ENCODE measurements around the gene CACNA2D1.
A peak's percentile ranks its signal among the peaks of the same experiment; 100 is the strongest.

The CACNA2D1 gene

DNA sequence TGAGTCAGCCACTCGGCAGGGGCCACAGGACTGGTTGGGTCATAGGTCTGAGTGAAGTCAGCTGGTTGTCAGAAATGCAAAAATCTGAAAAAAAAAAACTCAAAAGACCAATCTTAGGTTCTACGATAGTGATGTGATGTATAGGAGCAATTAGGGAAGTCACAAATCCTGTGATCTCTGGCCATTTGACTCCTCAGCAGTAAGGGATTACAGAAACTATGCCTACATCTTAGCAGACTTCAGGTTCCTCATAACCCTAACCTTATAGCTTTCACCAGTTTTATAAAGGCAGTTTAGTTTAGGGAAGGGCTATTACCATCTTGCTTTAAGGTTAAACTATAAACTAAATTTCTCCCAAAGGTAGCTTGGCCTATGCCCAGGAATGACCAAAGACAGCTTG, 510.6 kb downstream of the CACNA2D1 start (continued):
- TF ChIP-seq ESRRG (CRISPR knock-in tag; IDR thresholded peaks at IDR 0.05) (no peak), ZFP3 (CRISPR knock-in tag; IDR thresholded peaks at IDR 0.05) (no peak), ZNF70 (CRISPR knock-in tag; IDR thresholded peaks at IDR 0.05) (no peak), RARB (CRISPR knock-in tag; IDR thresholded peaks at IDR 0.05) (no peak)
- TF ChIP-seq, protein P1, sequence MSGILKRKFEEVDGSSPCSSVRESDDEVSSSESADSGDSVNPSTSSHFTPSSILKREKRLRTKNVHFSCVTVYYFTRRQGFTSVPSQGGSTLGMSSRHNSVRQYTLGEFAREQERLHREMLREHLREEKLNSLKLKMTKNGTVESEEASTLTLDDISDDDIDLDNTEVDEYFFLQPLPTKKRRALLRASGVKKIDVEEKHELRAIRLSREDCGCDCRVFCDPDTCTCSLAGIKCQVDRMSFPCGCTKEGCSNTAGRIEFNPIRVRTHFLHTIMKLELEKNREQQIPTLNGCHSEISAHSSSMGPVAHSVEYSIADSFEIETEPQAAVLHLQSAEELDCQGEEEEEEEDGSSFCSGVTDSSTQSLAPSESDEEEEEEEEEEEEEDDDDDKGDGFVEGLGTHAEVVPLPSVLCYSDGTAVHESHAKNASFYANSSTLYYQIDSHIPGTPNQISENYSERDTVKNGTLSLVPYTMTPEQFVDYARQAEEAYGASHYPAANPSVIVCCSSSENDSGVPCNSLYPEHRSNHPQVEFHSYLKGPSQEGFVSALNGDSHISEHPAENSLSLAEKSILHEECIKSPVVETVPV (CRISPR knock-in tag; IDR thresholded peaks at IDR 0.05), result no peak

- TF ChIP-seq POU6F1 (CRISPR knock-in tag; IDR thresholded peaks at IDR 0.05; ENCODE audit: borderline replicate concordance, low read depth), result no peak
- no peak for TF ChIP-seq PPARA (CRISPR knock-in tag; IDR thresholded peaks at IDR 0.05; ENCODE audit: borderline replicate concordance)
- TF ChIP-seq ZFP3 (CRISPR knock-in tag; IDR thresholded peaks at IDR 0.05), result no peak
- no peak for TF ChIP-seq ISL1 (CRISPR knock-in tag; IDR thresholded peaks at IDR 0.05)
- no peak for TF ChIP-seq ARNTL (CRISPR knock-in tag; IDR thresholded peaks at IDR 0.05; ENCODE audit: borderline replicate concordance, low read depth)
- no peak for TF ChIP-seq RARB (CRISPR knock-in tag; IDR thresholded peaks at IDR 0.05)
- TF ChIP-seq ZNF70 (CRISPR knock-in tag; IDR thresholded peaks at IDR 0.05), result no peak
- no peak for TF ChIP-seq ZC3H10 (CRISPR knock-in tag; IDR thresholded peaks at IDR 0.05)
- TF ChIP-seq, protein P2, sequence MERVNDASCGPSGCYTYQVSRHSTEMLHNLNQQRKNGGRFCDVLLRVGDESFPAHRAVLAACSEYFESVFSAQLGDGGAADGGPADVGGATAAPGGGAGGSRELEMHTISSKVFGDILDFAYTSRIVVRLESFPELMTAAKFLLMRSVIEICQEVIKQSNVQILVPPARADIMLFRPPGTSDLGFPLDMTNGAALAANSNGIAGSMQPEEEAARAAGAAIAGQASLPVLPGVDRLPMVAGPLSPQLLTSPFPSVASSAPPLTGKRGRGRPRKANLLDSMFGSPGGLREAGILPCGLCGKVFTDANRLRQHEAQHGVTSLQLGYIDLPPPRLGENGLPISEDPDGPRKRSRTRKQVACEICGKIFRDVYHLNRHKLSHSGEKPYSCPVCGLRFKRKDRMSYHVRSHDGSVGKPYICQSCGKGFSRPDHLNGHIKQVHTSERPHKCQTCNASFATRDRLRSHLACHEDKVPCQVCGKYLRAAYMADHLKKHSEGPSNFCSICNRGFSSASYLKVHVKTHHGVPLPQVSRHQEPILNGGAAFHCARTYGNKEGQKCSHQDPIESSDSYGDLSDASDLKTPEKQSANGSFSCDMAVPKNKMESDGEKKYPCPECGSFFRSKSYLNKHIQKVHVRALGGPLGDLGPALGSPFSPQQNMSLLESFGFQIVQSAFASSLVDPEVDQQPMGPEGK (CRISPR knock-in tag; IDR thresholded peaks at IDR 0.05; ENCODE audit: borderline replicate concordance), result no peak
- no peak for TF ChIP-seq TCF4 (CRISPR knock-in tag; IDR thresholded peaks at IDR 0.05; ENCODE audit: borderline replicate concordance)
- TF ChIP-seq CSDC2 (CRISPR knock-in tag; IDR thresholded peaks at IDR 0.05), result no peak
- TF ChIP-seq, protein P1 (CRISPR knock-in tag; IDR thresholded peaks at IDR 0.05), result no peak
- TF ChIP-seq ZFP30 (CRISPR knock-in tag; IDR thresholded peaks at IDR 0.05), result no peak
- no peak for TF ChIP-seq ESRRG (CRISPR knock-in tag; IDR thresholded peaks at IDR 0.05)
- no peak for TF ChIP-seq GLIS3 (CRISPR knock-in tag; IDR thresholded peaks at IDR 0.05)
- no peak for TF ChIP-seq TOX (CRISPR knock-in tag; IDR thresholded peaks at IDR 0.05; ENCODE audit: borderline replicate concordance)
- no peak for TF ChIP-seq ZNF565 (CRISPR knock-in tag; conservative IDR thresholded peaks at IDR 0.05; ENCODE audit: low read depth)
- ATAC-seq, result no peak
Measured at GRCh38 chr7:81929386-81929785, 514.2 kb downstream of the CACNA2D1 start.

DNA sequence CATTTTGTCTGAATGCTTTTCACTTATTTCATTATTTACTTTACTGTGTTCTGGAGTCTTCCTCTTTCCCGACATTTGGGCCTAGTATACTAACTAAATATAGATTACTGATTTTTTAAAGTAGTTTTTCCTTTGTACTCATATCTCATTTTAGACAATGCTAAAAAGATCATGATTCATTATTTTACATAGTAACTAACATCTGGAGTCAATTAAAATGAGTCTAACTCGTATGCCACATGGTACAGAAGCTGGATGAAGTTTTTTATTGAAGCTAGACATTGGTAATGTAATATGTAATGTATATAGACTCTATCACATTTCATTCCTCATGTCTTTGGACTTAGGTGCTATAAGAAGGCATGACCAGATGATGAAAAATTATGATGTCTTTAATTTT, 517.4 kb downstream of the CACNA2D1 start:
- peak; percentile 76 for ATAC-seq
- TF ChIP-seq ZNF565 (CRISPR knock-in tag; conservative IDR thresholded peaks at IDR 0.05; ENCODE audit: low read depth), result no peak
- peak; percentile 75 for TF ChIP-seq TCF4 (CRISPR knock-in tag; IDR thresholded peaks at IDR 0.05; ENCODE audit: borderline replicate concordance)

DNA sequence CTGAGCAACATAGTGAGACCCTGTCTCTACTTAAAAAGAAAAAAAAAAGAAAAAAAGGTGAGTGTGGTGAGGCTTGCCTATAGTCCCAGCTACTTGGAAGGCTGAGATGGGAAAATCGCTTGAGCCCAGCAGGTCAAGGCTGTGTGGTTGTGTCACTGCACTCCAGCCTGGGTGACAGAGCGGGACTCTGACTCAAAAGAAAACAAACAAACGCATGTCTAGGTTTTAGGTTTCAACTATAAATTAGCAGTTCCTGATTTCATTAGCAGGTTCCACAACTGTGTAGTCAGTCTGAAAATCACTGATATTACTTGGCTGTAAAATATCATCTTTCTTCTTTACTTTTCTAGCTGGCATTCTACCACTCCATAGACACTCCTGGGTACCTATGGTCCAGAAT, 518.0 kb downstream of the CACNA2D1 start:
- ATAC-seq, result peak; percentile 43; the same call in 1 of the 3 replicates
- TF ChIP-seq, protein P2 (CRISPR knock-in tag; IDR thresholded peaks at IDR 0.05; ENCODE audit: borderline replicate concordance), result no peak
- no peak for TF ChIP-seq ARNTL (CRISPR knock-in tag; IDR thresholded peaks at IDR 0.05; ENCODE audit: borderline replicate concordance, low read depth)
- TF ChIP-seq, protein P3, sequence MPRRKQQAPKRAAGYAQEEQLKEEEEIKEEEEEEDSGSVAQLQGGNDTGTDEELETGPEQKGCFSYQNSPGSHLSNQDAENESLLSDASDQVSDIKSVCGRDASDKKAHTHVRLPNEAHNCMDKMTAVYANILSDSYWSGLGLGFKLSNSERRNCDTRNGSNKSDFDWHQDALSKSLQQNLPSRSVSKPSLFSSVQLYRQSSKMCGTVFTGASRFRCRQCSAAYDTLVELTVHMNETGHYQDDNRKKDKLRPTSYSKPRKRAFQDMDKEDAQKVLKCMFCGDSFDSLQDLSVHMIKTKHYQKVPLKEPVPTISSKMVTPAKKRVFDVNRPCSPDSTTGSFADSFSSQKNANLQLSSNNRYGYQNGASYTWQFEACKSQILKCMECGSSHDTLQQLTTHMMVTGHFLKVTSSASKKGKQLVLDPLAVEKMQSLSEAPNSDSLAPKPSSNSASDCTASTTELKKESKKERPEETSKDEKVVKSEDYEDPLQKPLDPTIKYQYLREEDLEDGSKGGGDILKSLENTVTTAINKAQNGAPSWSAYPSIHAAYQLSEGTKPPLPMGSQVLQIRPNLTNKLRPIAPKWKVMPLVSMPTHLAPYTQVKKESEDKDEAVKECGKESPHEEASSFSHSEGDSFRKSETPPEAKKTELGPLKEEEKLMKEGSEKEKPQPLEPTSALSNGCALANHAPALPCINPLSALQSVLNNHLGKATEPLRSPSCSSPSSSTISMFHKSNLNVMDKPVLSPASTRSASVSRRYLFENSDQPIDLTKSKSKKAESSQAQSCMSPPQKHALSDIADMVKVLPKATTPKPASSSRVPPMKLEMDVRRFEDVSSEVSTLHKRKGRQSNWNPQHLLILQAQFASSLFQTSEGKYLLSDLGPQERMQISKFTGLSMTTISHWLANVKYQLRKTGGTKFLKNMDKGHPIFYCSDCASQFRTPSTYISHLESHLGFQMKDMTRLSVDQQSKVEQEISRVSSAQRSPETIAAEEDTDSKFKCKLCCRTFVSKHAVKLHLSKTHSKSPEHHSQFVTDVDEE (CRISPR knock-in tag; IDR thresholded peaks at IDR 0.05), result no peak
- TF ChIP-seq OSR1 (CRISPR knock-in tag; IDR thresholded peaks at IDR 0.05), result no peak
- TF ChIP-seq ZNF565 (CRISPR knock-in tag; conservative IDR thresholded peaks at IDR 0.05; ENCODE audit: low read depth), result no peak
- no peak for TF ChIP-seq GLIS3 (CRISPR knock-in tag; IDR thresholded peaks at IDR 0.05)
- no peak for TF ChIP-seq ZFP3 (CRISPR knock-in tag; IDR thresholded peaks at IDR 0.05)
- no peak for TF ChIP-seq TCF4 (CRISPR knock-in tag; IDR thresholded peaks at IDR 0.05; ENCODE audit: borderline replicate concordance)

All from SK-N-SH treated with all-trans-retinoic acid at 6 μM for 48 hours (cell line).